ENCODE measurements around the gene ABCC2.
"Not testable (repeated sequence)": the region's sequence is repeated elsewhere in the genome, so short reads cannot be mapped to it uniquely, and the experiment has no call there.

Gene ABCC2

GRCh38 chr10:99809931-99810615 is 27.6 kb downstream of the ABCC2 start:
- DNase-seq, result no peak

- no peak for DNase-seq
These were observed 29.7 kb downstream of the ABCC2 start for GRCh38 chr10:99812177-99812576.

- no peak for DNase-seq
These were observed 31.7 kb downstream of the ABCC2 start for GRCh38 chr10:99814143-99814542.

GRCh38 chr10:99815621-99816020 is 33.2 kb downstream of the ABCC2 start:
- no peak for DNase-seq

- DNase-seq, result no peak
These were observed 45.5 kb downstream of the ABCC2 start for GRCh38 chr10:99827936-99828335.

- DNase-seq, result no peak
These were observed 46.0 kb downstream of the ABCC2 start for GRCh38 chr10:99828464-99828863.

- DNase-seq, result no peak
These were observed 50.0 kb downstream of the ABCC2 start for GRCh38 chr10:99832439-99832838.

- DNase-seq, result peak; percentile 54
These were observed 52.0 kb downstream of the ABCC2 start for GRCh38 chr10:99834410-99834809.

- no peak for DNase-seq
These were observed 53.5 kb downstream of the ABCC2 start for GRCh38 chr10:99835947-99836346.

GRCh38 chr10:99836711-99837110 is 54.3 kb downstream of the ABCC2 start:
- DNase-seq, result no peak

- not testable (repeated sequence) for DNase-seq
These were observed 58.4 kb downstream of the ABCC2 start for GRCh38 chr10:99840859-99841258.

- no peak for DNase-seq
These were observed 59.3 kb downstream of the ABCC2 start for GRCh38 chr10:99841746-99842145.

- no peak for DNase-seq
These were observed 60.9 kb downstream of the ABCC2 start for GRCh38 chr10:99843310-99843709.

GRCh38 chr10:99844433-99844955 is 62.1 kb downstream of the ABCC2 start:
- DNase-seq, result no peak

- peak; percentile 90 for DNase-seq
These were observed 63.5 kb downstream of the ABCC2 start for GRCh38 chr10:99845837-99846382.

- no peak for DNase-seq
These were observed 66.6 kb downstream of the ABCC2 start for GRCh38 chr10:99849057-99849456.

- peak; percentile 15 for DNase-seq
These were observed 67.1 kb downstream of the ABCC2 start for GRCh38 chr10:99849536-99849935.

- peak; percentile 52 for DNase-seq
These were observed 67.8 kb downstream of the ABCC2 start for GRCh38 chr10:99850021-99850766.

- no peak for DNase-seq
These were observed 68.4 kb downstream of the ABCC2 start for GRCh38 chr10:99850767-99851340.

- no peak for DNase-seq
These were observed 69.4 kb downstream of the ABCC2 start for GRCh38 chr10:99851825-99852224.

- no peak for DNase-seq
These were observed 70.2 kb downstream of the ABCC2 start for GRCh38 chr10:99852481-99853213.

- no peak for DNase-seq
These were observed 71.2 kb downstream of the ABCC2 start for GRCh38 chr10:99853655-99854054.

GRCh38 chr10:99854860-99855259 is 72.4 kb downstream of the ABCC2 start:
- DNase-seq, result peak; percentile 38

Measured in DMS53 (cell line).